GM19025 (cell line): ENCODE measurements around the gene PCED1B.
"Not testable (repeated sequence)": the region's sequence is repeated elsewhere in the genome, so short reads cannot be mapped to it uniquely, and the experiment has no call there.

Experiments used
- ATAC-seq: cut with Tn5 transposase; IDR thresholded peaks from one replicate; pipeline ENCODE4 v1.9.1; 2021; ENCODE audit warnings: mild to moderate bottlenecking, low read depth, moderate library complexity; ENCODE audit not compliant: unreplicated experiment

Gene PCED1B

GRCh38 chr12:47114481-47114892, 35.1 kb downstream of the PCED1B start:
- no peak for ATAC-seq

DNA sequence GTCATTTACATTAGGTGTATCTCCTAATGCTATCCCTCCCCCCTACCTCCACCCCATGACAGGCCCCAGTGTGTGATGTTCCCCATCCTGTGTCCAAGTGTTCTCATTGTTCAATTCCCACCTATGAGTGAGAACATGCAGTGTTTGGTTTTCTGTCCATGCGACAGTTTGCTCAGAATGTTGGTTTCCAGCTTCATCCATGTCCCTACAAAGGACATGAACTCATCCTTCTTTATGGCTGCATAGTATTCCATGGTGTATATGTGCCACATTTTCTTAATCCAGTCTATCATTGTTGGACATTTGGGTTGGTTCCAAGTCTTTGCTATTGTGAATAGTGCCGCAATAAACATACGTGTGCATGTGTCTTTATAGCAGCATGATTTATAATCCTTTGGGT, 37.9 kb downstream of the PCED1B start:
- not testable (repeated sequence) for ATAC-seq

- ATAC-seq: no peak
Observed at GRCh38 chr12:47120736-47121135, 41.3 kb downstream of the PCED1B start.

GRCh38 chr12:47121146-47121545, 41.7 kb downstream of the PCED1B start:
- no peak for ATAC-seq

DNA sequence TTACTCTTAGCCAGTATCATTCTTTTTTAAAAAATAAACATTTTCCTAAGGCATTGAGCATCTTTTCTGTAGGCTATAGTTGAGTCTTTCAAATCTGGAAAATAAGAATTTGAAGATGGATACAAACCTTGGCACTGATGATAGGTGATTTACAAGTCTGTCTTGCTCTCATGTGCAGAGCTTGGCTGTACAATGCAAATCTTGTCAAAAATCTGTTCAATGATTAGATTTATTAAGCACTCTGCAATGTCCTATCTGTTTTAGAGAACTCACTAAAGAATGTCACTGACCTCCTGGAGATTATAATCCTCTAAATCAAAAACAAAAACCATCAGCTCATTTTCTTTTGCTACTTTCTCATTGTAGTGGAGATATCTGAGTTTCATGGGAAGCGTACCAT, 43.2 kb downstream of the PCED1B start:
- no peak for ATAC-seq

GRCh38 chr12:47123730-47124129, 44.3 kb downstream of the PCED1B start:
- ATAC-seq: no peak

DNA sequence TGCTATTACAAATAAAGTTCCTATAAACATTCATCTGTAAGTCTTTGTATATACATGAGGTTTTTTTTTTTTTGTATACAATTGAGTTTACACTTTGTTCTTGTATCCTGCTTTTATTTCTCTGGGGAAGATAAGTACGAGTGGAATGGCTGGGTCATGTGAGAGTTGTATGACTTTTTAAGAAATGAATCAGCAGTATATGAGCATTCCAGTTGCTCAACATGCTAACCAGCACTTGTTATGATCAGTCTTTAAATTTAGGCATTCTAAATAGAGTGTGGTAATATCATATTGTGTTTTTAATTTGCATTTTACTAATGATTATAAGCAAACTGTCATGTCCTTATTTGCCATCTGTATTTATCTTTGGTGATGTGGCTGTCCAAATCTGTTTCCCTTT, 45.0 kb downstream of the PCED1B start:
- ATAC-seq: no peak

DNA sequence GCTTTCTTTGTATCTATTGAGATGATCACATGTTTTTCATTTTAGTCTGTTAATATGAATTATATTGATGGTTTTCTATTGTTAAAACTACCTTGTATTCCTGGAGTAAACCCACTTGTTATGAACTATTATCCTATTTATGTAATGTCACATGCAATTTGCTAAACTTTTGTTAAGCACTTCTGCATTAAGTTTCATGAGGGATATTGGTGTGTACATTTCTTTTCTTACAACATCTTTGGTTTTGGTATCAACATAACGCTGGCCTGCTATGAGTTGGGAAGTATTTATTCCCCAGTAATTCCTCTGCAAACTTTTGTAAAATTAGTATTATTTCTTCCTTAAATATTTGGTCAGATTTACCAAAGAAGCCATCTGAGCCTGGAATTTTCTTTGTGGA, 46.8 kb downstream of the PCED1B start:
- ATAC-seq: no peak

DNA sequence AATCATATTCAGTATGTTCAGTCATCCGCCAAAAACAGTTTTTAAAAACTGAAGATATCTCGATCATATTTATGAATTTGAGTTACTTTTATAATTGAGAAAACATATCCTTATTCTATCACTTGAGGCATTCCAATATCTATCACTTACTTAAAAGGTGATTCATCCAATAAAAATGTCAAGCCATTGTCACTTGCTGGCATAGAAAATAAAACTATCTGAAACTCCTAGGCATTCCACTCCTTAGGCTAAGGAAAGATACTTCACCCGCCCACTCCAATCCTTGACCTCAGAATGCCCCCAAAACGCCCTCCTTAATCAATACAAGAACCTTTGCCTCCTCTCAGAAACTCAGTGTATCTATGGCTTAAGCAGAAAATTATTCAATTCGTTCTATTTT, 51.6 kb downstream of the PCED1B start:
- no peak for ATAC-seq

GRCh38 chr12:47134005-47134404, 54.6 kb downstream of the PCED1B start:
- no peak for ATAC-seq

DNA sequence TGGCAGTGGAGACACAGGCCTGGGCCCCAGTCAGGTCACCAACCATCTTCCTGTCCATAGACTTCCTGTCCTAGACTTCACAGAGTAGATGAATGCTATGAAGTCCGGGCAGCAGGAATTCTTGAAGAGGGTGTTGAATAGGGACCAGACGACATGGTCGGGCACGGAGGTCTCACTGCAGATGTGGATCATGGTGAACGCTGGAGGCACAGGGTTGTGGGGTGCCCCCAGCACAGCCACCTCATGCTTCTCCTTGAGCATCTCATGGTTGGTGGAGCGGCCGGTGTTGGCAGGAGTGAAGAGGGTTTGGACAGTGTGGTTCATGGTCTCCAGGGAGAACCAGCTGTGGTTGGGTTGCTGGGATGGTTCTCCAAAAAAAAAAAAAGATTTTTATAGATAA, 56.2 kb downstream of the PCED1B start:
- no peak for ATAC-seq

- no peak for ATAC-seq
Observed at GRCh38 chr12:47139000-47139681, 59.7 kb downstream of the PCED1B start.

DNA sequence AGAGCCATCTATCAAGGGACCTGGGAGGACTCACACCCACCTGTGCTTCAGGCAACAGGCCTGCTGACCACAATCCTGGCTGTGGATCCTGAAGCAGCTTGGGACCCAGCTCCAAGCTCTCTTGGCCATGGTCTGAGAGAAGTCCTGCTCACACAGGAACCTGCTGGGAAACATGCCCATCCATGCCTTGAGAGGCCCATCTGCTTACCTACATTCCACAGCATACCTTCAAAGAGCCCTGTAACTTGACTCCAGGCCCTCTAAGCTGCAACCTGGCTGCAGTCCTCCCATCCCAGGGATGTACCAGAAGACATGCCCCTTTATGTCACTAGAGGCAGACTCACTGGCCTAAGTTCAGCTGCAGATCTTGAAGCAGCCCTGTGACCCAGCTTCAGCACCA, 62.0 kb downstream of the PCED1B start:
- ATAC-seq: no peak

DNA sequence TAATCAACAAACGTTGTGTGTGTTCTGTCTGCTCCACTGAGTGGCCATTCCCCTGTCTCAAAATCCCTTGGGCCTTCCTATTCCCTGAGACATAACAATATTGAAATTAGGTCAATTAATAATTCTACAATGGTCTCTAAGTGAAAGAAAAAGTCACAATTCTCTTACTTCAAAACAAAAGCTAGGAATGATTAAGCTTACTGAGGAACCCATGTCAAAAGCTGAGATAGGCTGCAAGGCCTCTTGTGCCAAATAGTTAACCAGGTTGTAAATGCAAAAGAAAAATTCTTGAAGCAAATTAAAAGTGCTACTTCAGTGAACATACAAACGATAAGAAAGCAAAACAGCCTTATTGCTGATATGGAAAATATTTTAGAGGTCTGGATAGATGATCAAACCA, 65.3 kb downstream of the PCED1B start:
- no peak for ATAC-seq

DNA sequence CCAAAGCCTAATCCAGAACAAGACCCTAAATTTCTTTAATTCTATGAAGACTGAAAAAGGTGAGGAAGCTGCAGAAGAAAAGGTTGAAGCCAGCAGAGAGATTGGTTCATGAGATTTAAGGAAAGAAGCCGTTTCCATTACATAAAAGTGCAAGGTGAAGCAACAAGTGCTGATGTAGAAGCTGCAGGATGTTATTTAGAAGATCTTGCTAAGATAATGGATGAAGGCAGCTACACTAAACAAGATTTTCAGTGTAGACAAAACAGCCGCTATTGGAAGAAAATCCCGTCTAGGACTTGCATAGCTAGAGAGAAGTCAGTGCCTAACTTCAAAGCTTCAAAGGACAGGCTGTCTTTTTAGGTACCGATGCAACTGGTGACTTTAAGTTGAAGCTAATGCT, 65.8 kb downstream of the PCED1B start:
- ATAC-seq: no peak

- no peak for ATAC-seq
Observed at GRCh38 chr12:47147739-47148138, 68.3 kb downstream of the PCED1B start.

DNA sequence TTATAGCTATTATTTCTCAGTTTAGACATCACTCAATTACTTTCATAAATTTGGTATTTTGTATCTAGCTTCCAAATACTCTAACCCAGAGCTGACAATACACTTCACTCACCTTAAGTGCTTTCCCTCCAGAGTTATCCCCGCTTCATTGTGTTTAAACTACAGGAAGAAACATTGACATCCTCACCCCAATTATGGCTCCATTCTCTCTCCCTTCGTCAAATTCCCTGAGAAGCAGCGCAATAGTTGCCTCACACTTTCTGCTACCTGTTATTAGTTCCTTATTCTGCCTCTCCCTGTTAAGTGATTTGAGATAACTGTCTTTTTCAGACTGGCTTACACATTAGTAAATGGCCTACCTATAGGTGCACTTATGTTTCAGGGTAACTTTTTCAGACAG, 69.7 kb downstream of the PCED1B start:
- no peak for ATAC-seq

DNA sequence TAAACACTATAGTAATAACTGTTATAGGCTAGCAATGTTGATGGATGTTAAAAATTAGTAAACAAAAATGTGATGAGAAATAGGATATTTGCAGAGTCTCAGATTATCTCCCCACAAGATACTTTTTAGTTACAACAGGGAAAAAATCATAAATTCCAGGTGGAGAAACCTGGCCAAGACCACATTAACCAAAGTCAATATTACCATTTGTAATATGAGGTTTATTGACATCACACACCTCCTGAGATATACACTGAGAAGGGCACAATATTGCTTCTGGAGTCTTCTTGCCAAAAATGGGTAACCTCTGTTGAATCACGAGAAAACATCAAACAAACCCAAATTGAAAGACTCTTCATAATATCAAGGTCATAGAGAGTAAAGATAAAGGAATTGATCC, 72.7 kb downstream of the PCED1B start:
- no peak for ATAC-seq

GRCh38 chr12:47155457-47156166, 76.2 kb downstream of the PCED1B start:
- ATAC-seq: no peak

DNA sequence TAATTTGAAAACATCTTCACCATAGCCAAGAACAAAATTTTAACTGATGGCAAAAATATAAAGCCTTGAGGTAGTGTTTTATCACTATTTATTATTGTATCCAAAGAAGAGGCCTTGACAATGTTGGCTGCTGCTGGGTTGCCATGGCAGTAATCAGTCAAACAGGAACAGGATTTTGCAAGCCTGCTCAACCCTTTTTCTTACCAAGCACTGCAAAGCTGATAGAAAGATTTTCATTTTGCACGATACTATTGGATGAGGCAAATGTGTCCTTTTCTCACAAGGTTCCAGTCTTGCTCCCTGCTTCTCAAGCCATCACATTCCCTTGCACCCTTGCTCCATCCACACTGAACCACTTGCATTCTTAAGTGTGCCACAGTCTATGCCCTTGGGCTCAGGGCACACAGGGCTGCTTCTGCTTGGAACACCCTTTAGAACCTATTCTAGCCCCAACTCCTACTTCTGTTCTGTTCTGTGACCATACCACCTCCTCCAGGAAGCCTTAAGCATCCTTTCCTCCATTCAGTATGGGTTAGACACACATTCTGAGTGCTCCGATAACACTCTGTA, 76.8 kb downstream of the PCED1B start:
- no peak for ATAC-seq

GRCh38 chr12:47158792-47159191, 79.4 kb downstream of the PCED1B start:
- no peak for ATAC-seq

- ATAC-seq: no peak
Observed at GRCh38 chr12:47159348-47159747, 79.9 kb downstream of the PCED1B start.
